Left forelimb (tissue), 1 donor: ENCODE data around the gene HMCN2.

Source experiments
- DNase-seq: peaks from one replicate; pipeline ENCODE4 v3.0.0-alpha.2; 2018; ENCODE audit warnings: low spot score

HMCN2 gene

DNA sequence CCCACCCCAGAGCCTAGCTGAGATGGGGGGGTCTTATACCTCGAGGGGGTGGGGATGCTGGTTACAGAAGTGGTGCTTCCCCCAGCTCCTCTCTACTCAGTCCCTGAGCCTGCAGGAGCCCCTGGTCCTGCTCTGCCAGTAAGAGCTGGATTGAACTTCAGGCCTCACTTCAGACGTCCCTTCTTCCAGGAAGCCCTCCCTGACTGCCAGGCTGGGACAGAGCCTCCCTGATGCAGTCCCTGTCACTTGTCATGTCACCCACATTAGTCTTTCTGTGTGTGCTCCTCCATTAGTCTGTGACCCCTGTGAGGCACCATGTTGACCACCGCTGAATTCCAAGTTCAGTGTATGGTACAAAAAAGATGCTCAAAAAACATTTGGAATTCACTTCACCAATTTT lies 100.5 kb downstream of the HMCN2 start:
- DNase-seq = no peak

DNA sequence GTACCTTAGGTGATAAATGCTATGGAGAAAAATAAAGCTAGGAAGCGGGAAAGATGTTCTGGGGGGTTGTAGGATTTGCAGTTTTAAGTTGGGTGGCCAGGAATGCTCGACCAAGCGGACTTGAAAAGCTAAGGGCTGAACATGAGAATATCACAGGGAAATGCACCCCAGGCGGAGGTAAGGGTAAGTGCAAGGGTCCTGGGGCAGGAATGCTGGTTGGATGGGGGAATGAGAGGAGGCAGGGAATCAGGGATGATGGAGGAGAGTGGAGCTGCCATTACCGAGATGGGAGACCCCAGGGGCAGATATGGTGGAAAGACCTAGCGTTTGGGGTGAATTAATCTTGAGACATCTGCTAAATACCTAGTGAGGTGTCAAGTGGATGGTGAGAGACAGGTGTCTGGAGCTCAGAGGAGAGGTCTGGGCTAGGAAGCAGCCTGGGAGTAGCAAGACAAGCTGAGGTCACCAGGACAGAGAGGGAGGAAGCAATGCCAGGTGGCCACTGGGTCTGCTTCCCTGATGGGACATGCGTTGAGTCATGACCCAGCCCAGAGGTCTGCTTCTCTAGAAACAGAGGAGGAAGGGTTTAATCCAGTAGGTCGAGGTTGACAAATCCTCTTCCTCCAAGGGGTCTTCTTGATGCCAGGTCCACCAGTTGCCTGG lies 101.5 kb downstream of the HMCN2 start:
- no peak for DNase-seq

DNA sequence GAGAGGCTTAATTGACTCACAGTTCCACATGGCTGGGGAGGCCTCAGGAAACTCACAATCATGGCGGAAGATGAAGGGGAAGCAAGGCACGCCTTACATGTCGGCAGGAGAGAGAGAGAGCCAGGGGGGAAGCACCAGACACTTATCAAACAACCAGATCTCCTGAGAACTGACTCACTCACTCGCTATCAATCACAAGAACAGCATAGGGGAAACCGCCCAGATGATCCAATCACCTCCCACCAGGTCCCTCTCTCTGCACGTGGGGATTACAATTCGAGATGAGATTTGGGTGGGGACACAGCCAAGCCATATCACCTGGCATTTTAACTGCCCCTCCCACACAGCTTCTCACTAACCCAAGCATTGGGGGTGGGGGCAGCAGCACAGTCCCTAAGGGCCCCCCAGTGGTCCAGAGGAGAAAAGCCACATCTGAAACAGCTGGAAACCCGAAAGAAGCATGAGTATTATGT lies 103.1 kb downstream of the HMCN2 start:
- no peak for DNase-seq

DNA sequence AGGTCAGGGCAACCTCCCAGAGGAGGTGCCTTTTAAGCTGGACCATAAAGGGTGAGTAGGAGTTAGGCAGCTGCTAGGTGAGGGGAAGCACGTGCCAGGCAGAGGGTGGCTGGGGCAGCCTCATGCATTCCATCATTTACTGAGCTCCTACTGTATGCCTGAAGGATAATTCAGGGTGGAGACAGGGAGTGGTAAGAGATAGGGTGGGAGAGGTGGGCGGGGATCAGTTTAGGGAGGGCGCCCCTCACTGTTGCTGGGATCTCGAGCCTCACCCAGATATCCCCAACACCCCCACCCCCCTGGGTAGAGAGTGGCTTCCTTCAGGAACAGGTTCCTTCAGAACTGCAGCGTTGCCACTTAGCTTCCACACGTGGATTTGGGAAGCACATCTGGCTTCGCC lies 104.7 kb downstream of the HMCN2 start:
- no peak for DNase-seq

DNA sequence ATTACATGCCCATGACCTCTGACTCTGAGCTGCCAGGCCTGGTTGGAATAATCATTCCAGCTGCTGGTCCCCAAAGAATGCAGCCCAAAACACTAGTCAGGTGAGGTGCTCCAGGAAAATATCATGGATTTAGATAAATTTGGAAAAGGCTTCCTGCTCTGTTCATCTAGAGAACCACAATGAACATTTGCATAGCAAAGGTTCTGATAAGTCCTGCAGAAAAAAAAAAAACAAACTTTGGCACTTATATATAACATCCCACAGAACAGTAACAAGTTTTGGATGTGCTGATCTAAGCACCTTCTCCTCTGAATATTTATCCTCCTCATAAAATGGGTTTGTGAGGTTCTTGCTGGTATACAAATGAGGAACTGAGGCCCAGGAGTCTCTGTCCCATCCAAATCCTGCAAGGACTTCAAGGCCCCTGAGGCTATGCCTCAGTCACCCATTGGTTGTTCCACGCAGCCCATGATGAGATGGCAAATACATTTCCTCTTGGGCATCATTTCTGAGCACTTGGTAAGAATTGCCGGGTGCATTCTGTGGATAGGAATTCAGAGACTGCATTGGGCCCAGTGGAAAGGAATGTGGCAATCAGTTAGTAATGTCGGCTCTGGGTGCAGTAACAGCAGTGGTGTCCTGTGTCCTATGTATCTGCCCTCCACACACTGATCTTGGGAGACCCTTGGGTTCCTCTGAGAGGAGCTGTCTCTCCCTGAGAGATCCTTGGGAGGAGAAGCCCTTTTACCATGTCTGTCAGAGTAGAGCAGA lies 105.8 kb downstream of the HMCN2 start:
- DNase-seq = no peak

DNA sequence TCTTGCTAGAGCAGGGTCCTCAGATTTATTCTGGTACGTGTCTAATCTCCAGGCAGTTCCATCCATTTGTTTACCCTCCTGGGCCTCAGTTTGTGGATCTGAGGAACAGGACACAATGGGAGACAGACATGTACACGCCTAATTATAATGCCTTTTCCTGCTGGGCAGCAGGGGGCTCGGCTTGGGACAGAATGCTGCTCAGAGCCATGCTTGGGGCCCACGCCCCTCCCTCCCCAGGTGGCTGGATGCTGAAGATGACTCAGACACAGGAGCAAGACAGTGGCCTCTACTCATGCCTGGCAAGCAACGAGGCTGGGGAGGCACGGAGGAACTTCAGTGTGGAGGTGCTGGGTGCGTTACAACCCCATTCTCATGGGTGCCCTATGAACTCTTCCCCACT lies 106.5 kb downstream of the HMCN2 start:
- DNase-seq = no peak

DNA sequence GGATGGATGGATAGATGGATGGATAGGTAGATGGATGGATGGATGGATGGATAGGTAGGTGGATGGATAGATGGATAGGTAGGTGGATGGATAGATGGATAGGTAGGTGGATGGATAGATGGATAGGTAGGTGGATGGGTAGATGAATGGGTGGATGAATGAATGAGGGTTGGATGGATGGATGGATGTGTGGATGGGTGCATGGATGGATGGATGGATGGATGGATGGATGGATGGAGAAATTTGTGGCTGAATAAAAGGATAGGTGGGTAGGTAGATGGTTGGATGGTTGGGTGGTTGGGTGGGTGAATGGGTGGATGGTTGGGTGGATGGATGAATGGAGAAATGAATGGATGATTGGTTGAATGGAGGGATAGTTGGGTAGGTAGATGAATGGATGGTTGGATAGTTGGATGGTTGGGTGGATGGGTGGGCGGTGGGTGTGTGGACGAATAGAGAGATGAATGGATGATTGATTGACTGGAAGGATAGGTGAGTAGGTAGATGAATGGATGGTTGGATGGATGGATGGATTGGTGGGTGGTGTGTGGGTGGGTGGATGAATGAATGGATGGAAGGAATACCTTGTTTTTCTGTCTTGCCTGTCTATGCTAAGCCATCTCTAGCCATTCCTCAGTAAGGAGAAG lies 108.2 kb downstream of the HMCN2 start:
- DNase-seq = no peak

DNA sequence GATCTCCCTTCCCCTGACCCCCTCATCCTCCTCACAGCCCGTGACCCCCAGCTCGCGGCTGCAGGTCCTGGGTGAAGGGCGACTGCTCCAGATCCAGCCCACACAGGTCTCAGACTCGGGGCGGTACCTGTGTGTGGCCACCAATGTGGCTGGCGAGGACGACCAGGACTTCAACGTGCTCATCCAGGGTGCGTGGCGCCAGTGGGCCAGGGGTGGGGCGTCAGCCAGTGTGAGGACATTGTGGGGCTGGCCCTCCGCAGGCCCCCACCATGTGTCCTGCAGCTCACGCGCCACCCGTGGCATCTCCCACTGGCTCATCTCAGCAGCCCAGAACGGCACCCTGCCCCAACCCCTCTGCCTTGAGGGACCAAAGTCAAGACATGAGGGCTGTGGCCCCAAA lies 112.1 kb downstream of the HMCN2 start:
- no peak for DNase-seq

DNA sequence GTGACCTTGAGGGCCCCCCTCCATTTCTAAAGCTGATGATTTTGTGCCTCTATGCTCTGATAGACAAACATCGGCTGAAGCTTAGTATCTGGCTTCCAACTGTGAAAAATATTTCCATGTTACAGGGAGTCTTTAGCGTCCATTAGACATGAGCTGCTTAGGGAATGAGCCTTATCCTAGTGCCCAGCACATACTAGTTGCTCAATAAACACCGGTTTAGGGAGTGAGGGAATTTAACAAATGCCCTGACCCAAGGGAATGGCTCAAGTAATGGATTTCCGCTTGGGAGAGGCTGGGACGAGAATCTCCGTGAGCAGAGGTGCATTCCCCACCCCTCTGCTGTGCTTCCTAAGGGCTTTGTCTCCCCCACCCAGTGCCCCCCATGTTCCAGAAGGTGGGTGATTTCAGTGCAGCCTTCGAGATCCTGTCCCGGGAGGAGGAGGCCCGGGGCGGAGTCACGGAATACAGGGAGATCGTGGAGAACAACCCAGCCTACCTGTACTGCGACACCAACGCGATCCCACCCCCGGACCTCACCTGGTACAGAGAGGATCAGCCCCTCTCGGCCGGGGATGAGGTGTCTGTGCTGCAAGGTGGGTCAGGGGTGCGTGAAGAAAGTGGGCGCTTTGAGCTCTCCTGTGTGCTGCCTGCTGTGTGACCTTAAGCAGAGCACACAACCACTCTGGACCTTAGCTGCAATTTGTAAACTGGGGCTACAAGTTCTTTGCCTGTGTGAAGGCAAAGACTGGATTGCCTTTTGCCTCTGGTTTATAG lies 113.5 kb downstream of the HMCN2 start:
- DNase-seq = no peak

DNA sequence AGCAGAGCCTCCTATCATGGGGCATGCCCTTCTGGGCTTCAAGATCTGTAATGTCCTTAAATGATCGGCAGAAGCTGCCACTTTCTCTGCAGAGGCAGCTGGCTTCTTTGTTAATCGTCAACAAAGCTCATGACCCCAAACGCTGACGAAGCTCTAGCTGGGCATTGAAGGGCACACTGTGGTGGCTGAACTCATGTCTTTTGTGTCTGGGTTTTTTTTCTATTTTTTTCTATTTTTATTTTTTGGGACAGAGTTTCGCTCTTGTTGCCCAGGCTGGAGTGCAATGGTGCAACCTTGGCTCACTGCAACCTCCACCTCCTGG lies 114.0 kb downstream of the HMCN2 start:
- DNase-seq = no peak

DNA sequence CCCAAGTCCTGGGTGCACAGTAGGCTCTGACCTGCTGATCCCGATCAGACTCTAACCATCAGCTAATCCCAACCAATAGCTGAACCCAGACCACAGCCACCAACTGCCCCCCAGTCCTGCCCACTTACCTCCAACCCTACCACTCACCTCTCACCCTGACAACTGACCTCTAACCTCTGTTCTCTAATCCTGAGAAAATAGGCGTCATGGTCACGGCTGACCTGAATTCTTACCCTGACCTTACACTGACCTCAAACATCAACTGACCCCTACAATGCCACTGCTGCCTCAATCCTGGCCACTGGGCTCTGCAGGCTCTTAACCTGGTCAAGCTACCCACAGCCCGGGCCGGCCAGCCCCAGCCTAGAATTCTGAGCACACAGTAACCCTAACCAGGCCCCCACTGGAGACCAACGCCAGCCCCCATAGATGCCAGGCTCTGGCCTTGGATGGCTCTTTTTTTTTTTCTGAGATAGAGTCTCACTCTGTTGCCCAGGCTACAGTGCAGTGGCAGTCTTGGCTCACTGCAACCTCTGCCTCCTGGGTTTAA lies 115.4 kb downstream of the HMCN2 start:
- DNase-seq = no peak

DNA sequence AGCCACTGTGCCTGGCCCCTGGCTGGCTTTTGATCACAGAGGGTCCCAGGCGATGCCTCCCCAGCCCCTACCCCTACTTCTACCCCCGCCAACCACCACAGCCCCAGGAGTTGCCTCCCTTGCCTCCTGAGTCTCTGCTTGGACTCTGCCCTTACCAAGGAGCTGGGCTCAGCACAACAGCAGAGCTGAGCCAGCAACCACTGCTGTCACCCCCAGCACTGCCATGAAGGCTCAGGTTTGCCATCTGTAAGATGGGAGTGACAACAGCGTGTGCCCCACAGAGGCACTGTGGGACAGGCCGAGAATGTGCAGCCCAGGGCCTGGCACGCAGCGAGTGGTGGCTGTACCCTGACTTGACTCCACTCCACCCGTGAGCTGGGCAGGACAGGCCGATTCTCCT lies 116.1 kb downstream of the HMCN2 start:
- DNase-seq = no peak

DNA sequence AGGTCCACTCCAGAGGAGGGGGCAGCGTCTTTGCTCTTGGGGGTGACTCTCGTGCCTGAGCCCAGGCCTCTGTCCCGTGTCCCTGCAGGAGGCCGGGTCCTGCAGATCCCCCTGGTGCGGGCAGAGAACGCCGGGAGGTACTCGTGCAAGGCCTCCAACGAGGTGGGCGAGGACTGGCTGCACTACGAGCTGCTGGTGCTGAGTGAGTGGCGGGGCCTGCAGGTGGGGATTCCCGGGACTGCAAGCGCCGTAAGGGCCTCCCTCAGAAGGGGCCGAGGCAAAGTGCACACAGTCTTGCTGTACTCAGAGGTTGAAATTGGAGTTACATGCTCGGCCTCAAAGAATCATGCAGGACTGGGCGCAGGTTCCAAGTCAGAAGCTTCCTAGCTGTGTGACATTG lies 116.5 kb downstream of the HMCN2 start:
- no peak for DNase-seq

DNA sequence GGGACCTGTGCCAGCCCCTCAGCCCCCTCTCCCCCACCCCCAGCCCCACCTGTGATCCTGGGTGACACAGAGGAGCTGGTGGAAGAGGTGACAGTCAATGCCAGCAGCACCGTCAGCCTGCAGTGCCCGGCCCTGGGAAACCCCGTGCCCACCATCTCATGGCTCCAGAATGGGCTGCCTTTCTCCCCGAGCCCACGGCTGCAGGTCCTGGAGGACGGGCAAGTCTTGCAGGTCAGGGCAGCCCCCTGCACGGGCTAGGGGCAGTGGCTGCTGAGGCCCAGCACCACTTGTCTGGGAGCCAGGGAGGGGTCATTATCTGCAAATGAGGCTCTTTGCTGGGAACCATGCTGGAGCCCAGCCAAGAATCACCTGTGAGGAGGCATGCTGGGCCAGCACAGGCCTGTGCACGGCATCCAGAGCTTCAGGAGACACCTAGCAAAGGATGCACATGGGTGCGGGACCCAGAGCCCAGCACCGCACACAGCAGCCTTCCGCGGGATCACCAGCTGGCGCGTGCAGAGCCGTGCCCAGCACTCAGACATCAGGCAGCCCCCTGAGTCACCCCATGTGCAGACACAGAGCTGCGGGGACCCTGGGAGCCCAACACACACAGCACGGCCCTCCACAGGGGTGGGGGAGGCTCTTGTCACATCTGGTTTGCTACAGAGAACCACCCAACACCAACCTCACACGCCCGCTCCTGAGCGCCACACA lies 117.2 kb downstream of the HMCN2 start:
- DNase-seq = no peak

DNA sequence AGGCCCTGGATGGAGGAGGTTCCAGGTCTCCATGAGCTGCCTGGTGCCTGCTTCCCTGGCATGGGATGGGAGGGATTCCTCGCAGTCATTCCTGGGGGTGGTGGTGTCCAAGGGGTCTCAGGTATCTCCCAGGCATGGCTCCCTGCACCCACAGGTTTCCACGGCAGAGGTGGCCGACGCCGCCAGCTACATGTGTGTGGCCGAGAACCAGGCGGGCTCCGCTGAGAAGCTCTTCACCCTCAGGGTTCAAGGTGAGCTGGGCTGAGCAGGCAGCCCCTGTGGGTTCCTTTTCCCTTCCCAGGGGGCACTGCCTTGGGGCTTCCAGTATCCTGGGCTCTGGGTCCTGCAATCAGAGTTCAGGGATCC lies 117.8 kb downstream of the HMCN2 start:
- no peak for DNase-seq

DNA sequence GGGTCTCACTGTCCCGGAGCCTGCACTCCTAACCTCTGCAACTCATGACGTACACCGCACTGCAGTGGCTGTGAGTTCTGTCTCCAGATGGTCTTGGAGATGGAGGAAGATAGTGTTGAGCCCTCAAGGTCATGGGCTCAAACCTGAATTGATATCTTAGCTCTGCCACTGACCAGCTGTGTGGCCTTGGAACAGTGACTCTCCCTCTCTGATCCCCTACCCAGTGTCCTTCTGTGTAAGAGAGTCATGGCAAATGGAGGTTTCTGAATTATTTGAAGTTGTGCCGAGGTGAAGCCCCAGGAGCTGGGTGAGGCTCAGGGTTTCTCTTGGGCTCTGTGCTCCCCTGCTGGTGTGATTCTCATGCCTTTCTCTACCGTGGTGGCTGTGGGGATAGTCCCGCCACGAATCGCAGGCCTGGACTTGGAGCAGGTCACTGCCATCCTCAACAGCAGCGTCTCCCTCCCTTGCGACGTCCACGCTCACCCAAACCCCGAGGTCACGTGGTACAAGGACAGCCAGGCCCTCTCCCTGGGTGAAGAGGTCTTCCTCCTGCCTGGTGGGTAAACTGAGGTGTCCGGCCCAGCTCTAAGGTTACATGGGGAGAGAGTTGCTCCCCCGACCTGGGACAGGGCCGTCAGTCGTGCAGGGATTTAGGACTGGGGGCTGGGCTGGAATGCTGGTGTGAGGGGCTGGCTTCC lies 118.6 kb downstream of the HMCN2 start:
- no peak for DNase-seq

DNA sequence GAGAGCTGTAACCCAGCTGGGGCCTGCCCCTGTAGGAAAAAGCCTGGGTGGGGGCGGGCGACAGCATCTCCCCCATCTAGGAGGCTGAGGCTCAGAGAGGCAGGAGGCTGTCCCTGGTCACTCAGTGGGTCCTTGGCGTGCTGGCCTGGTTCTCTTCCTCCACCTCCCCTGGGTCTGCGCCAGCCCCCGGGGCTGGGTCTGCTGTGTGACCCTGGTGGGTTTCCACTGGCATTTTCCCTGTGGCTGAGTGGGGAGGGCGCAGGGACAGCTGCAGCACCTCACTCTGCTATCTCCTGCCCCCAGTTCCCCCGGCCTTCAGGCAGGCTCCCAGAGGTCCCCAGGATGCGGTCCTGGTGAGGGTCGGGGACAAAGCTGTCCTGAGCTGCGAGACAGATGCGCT lies 119.7 kb downstream of the HMCN2 start:
- DNase-seq = no peak

DNA sequence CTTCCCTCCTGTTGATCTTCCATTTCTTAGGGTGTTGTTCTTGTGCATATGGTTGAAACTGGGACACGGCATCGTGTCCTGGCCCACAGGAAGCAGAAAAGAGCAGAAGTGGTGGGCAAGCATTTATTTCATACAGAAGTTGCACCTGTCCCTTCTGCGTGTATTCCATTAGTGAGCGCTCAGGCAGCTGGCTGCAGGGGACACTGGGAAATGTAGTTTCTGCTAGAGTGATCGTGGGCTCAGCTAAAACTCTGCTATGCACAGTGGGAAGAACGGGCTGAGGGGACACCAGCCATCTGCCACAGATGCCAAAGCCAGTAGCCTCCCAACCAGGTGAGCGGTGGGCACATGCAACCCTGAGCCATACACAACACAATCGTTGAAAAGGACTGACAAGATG lies 121.8 kb downstream of the HMCN2 start:
- DNase-seq = no peak

DNA sequence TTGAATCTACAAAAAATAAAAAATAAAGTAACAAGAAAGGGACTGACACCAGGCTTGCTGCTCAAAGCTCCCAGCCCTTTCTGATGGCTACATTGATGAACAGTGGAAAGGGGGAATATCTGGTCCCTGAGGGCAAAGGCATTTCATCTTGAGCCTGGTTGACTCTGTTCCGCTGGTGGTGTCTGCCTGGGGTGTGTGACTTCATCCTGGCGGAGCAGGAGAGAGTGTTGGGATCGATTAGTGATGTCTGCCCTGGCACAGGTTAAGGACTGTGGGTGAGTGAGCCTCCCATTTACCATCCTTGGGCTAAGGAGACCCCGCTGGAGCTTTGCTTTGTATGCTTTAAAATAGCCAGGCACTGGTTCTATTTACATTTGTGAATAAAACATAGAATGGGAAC lies 122.3 kb downstream of the HMCN2 start:
- DNase-seq = no peak

DNA sequence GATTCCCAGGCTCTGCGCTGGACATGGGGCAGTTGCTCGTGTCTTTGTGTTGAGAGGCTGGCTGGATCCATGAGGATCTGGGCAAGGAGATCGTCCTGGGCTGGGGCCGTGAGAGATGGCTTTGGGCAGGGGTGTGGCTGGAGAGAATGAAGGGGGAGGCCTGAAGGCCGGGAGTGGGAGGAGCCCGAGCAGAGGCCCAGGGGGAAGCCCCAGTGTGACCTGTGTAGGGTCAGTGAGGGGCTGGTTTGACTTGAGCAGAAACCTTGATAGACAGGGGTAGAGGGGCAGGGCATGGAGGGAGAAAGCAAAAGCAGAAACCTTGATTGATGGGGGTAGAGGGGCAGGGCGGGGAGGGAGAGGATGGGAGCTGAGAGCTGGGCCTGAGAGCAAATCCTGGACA lies 124.8 kb downstream of the HMCN2 start:
- no peak for DNase-seq

DNA sequence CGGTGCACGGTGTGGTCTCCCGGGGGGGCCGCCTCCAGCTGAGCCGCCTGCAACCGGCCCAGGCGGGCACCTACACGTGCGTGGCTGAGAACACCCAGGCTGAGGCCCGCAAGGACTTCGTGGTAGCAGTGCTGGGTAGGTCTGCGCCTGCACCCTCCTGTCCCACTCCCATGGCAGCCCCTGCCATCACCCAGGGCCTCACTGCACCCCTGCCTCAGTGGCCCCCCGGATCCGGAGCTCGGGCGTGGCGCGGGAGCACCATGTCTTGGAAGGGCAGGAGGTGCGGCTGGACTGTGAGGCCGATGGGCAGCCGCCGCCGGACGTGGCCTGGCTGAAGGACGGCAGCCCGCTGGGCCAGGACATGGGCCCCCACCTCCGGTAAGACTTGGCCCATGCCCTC lies 125.4 kb downstream of the HMCN2 start:
- DNase-seq = no peak
